HCT116 (cell line): Measurements from ENCODE around the gene ADGRV1. TPM values are rescaled to one million over a fixed set of nuclear protein-coding genes. Genes with fewer than 3 reads are reported as not detected.

Source experiments
- ATAC-seq: fragments of 200-7000 bp; cut with Tn5 transposase; 2 replicates; pipeline ENCODE4 v1.9.1; 2020; ENCODE audit warnings: mild to moderate bottlenecking, moderate library complexity
- BruUV-seq: library from RNA; stranded (reverse); fragments of 400-500 nt; replicated peaks from 2 replicates; lab custom pipeline; 2021; lab: Mats Ljungman, UMichigan
- CTCF ChIA-PET: fragments of 300-600 bp; sonication (Branson Sonifier 250); formaldehyde crosslinking; loops from one replicate; lab custom pipeline; 2021; ENCODE audit warnings: antibody characterized with exemption; lab: Charles Lee
- POLR2A ChIA-PET: fragments of 300-600, 350-600 bp; sonication (Branson Sonifier 250); formaldehyde crosslinking; loops from one replicate; lab custom pipeline; 2021; ENCODE audit warnings: antibody characterized with exemption; lab: Charles Lee
- RAD21 ChIA-PET, 2 experiments: fragments of 300-600 bp; sonication (Branson Sonifier 250); formaldehyde crosslinking; loops; one replicate each; lab custom pipeline; 2023; ENCODE audit warnings: low total read pairs in 2 of 2; ENCODE audit not compliant: uncharacterized antibody in 2 of 2, unreplicated experiment in 2 of 2, low non-redundant PET in 1 of 2; lab: Charles Lee
- DNase-seq: peaks from one replicate; pipeline ENCODE4 v3.0.0-alpha.2; 2010; ENCODE audit warnings: low read depth, low spot score
- H2AFZ ChIP-seq: fragments of 200-600 bp; shearing (Covaris generic), sonication (generic); 2 replicates; pipeline ENCODE4 v1.6.1; 2017; ENCODE audit warnings: low read depth, mixed run types, mixed read lengths, antibody characterized with exemption, low read length; ENCODE audit not compliant: poor library complexity, severe bottlenecking
- H3K27ac ChIP-seq: 2 replicates; pipeline ENCODE4 v1.5.1; 2012; ENCODE audit warnings: low read depth, low read length
- H3K27me3 ChIP-seq: fragments of 200-600 bp; sonication (generic); 2 replicates; pipeline ENCODE4 v1.6.1; 2016; ENCODE audit warnings: mixed run types, low read length, mixed read lengths; ENCODE audit not compliant: insufficient read depth
- H3K36me3 ChIP-seq, 2 experiments: fragments of 200-500 bp in 1 of 2; fragments of 200-600 bp in 1 of 2; sonication (Bioruptor generic) in 1 of 2; sonication (generic) in 1 of 2; 2 replicates each; pipeline versions ENCODE4 v1.5.1 to v1.6.1; 2014 to 2016; ENCODE audit warnings: low read length in 2 of 2, inconsistent platforms in 1 of 2, mixed read lengths in 1 of 2, mixed run types in 1 of 2; ENCODE audit not compliant: insufficient read depth in 2 of 2, control insufficient read depth in 1 of 2
- H3K4me1 ChIP-seq, 2 experiments: fragments of 200-600 bp in 1 of 2; sonication (generic) in 1 of 2; 2 replicates each; pipeline versions ENCODE4 v1.5.1 to v1.6.1; 2012 to 2017; ENCODE audit warnings: low read length in 2 of 2, inconsistent platforms in 1 of 2, mild to moderate bottlenecking in 1 of 2, mixed read lengths in 1 of 2, mixed run types in 1 of 2, moderate library complexity in 1 of 2; ENCODE audit not compliant: insufficient read depth in 2 of 2, control insufficient read depth in 1 of 2
- H3K4me2 ChIP-seq: fragments of 200-600 bp; sonication (generic); 2 replicates; pipeline ENCODE4 v1.6.1; 2017; ENCODE audit warnings: mixed run types, low read length, mixed read lengths
- H3K4me3 ChIP-seq, 2 experiments: fragments of 200-600 bp in 1 of 2; sonication (generic) in 1 of 2; replicated peaks in 1 of 2; 2 replicates each; pipeline ENCODE4 v1.5.1; 2011 to 2016; ENCODE audit warnings: low read length in 2 of 2, control low read depth in 1 of 2, low read depth in 1 of 2, mild to moderate bottlenecking in 1 of 2, mixed read lengths in 1 of 2, mixed run types in 1 of 2
- H3K79me2 ChIP-seq: fragments of 200-600 bp; sonication (generic); 2 replicates; pipeline ENCODE4 v1.6.1; 2017; ENCODE audit warnings: mild to moderate bottlenecking, mixed run types, low read length, moderate library complexity, mixed read lengths; ENCODE audit not compliant: insufficient read depth
- H3K9ac ChIP-seq: fragments of 200-600 bp; sonication (generic); 2 replicates; pipeline ENCODE4 v1.6.1; 2016; ENCODE audit warnings: low read length, mixed read lengths
- H3K9me2 ChIP-seq: fragments of 200-600 bp; sonication (generic), shearing (Covaris generic); 2 replicates; pipeline ENCODE4 v1.6.1; 2017; ENCODE audit warnings: mixed run types, mild to moderate bottlenecking, moderate library complexity; ENCODE audit not compliant: insufficient read depth
- H3K9me3 ChIP-seq, 2 experiments: fragments of 200-500 bp in 1 of 2; fragments of 200-600 bp in 1 of 2; sonication (Bioruptor generic) in 1 of 2; sonication (generic) in 1 of 2; 2 replicates each; pipeline ENCODE4 v1.6.1; 2014 to 2017; ENCODE audit warnings: low read length in 2 of 2, mixed read lengths in 2 of 2, inconsistent platforms in 1 of 2, low read depth in 1 of 2, mild to moderate bottlenecking in 1 of 2, mixed run types in 1 of 2, moderate library complexity in 1 of 2; ENCODE audit not compliant: control insufficient read depth in 1 of 2, insufficient read depth in 1 of 2
- H4K20me1 ChIP-seq: fragments of 200-600 bp; sonication (generic), shearing (Covaris generic); 2 replicates; pipeline ENCODE4 v1.6.1; 2017; ENCODE audit warnings: mixed run types, mild to moderate bottlenecking, moderate library complexity; ENCODE audit not compliant: insufficient read depth
- CBX3 ChIP-seq: IDR thresholded peaks from 2 replicates; pipeline ENCODE4 v1.6.1; 2012; ENCODE audit warnings: low read depth
- CEBPB ChIP-seq: IDR thresholded peaks from 2 replicates; pipeline ENCODE4 v1.6.1; 2012; ENCODE audit warnings: low read depth
- EGR1 ChIP-seq: IDR thresholded peaks from 2 replicates; pipeline ENCODE4 v1.6.1; 2012; ENCODE audit warnings: low read depth
- ELF1 ChIP-seq: IDR thresholded peaks from 2 replicates; pipeline ENCODE4 v1.6.1; 2012; ENCODE audit warnings: low read depth, borderline replicate concordance
- JUND ChIP-seq: IDR thresholded peaks from 2 replicates; pipeline ENCODE4 v1.6.1; 2012
- POLR2A ChIP-seq: IDR thresholded peaks from 2 replicates; pipeline ENCODE4 v1.7.0; 2011; ENCODE audit warnings: borderline replicate concordance; ENCODE audit not compliant: insufficient read depth, insufficient read length; ENCODE audit errors: extremely low read depth
- POLR2AphosphoS5 ChIP-seq: IDR thresholded peaks from 2 replicates; pipeline ENCODE4 v1.6.1; 2011; ENCODE audit warnings: mild to moderate bottlenecking, low read depth, low read length, moderate library complexity
- RAD21 ChIP-seq: IDR thresholded peaks from 2 replicates; pipeline ENCODE4 v1.6.1; 2012; ENCODE audit warnings: low read depth, mild to moderate bottlenecking
- SIN3A ChIP-seq: IDR thresholded peaks from 2 replicates; pipeline ENCODE4 v1.6.1; 2012; ENCODE audit warnings: low read depth
- SP1 ChIP-seq: IDR thresholded peaks from 2 replicates; pipeline ENCODE4 v1.6.1; 2012; ENCODE audit warnings: low read depth
- SRF ChIP-seq: IDR thresholded peaks from 2 replicates; pipeline ENCODE4 v1.6.1; 2012; ENCODE audit warnings: low read depth
- ZBTB33 ChIP-seq: IDR thresholded peaks from 2 replicates; pipeline ENCODE4 v1.6.1; 2011; ENCODE audit warnings: mild to moderate bottlenecking, low read length, moderate library complexity; ENCODE audit not compliant: insufficient replicate concordance; ENCODE audit errors: extremely low read depth
- ZFX ChIP-seq: fragments of 450-650 bp; IDR thresholded peaks from 2 replicates; pipeline ENCODE4 v1.6.1; 2017
- ZNF274 ChIP-seq: fragments of 200-500 bp; sonication (Bioruptor generic); IDR thresholded peaks from 2 replicates; pipeline ENCODE4 v1.6.1; 2014; ENCODE audit warnings: mild to moderate bottlenecking, low read depth, low read length, inconsistent platforms
- intact Hi-C: fragments of 100-400 bp; cut with micrococcal nuclease; formaldehyde crosslinking; loops from 2 replicates; pipeline ENCODE4 v1.10.0; 2022
- total RNA-seq: library from RNA; stranded (reverse); gene quantifications from one replicate; pipeline ENCODE4 v1.2.1, GENCODE V29; 2021; ENCODE audit not compliant: unreplicated experiment
- TF ChIP-seq, protein P1 (sequence below): IDR thresholded peaks from 2 replicates; pipeline ENCODE4 v1.6.1; 2012
- TF ChIP-seq, protein P2 (sequence below), 3 experiments: fragments of 200-600 bp in 1 of 3; sonication (generic) in 1 of 3; IDR thresholded peaks in 2 of 3; conservative IDR thresholded peaks in 1 of 3; 2 replicates each; pipeline ENCODE4 v1.5.1; 2012 to 2017; ENCODE audit warnings: low read depth in 2 of 3, low read length in 2 of 3, antibody characterized with exemption in 1 of 3, borderline replicate concordance in 1 of 3, control low read depth in 1 of 3, mild to moderate bottlenecking in 1 of 3, mixed read lengths in 1 of 3, mixed run types in 1 of 3, moderate library complexity in 1 of 3; ENCODE audit not compliant: insufficient read depth in 1 of 3

The ADGRV1 gene
- total RNA-seq, 1 experiment from 2014 or later, result 6.0 TPM

- ChIA-PET CTCF (no interaction called here), RAD21 (no interaction called here), POLR2A (no interaction called here)
- Histone ChIP-seq H3K27me3 (no peaks in the 10 kb centered on the region), H3K9me3 (no peaks in the 10 kb centered on the region), H3K79me2 (no peaks in the 10 kb centered on the region), H3K4me2 (no peak overlapping the region), H3K9me2 (no peaks in the 10 kb centered on the region), H3K27ac (no peak overlapping the region), H3K36me3 (no peaks in the 10 kb centered on the region), H2AFZ (no peak overlapping the region), H3K9ac (no peak overlapping the region), H3K4me3 (no peak overlapping the region), H4K20me1 (no peaks in the 10 kb centered on the region), H3K4me1 (no peaks in the 10 kb centered on the region)
- TF ChIP-seq RAD21, result no peak
- no TSS peak for BruUV-seq
- intact Hi-C loops, result no loop called here
- DNase-seq (no peak), ATAC-seq (no peak)
These were observed 399.3 kb downstream of the ADGRV1 start for GRCh38 chr5:90957906-90958305.

GRCh38 chr5:90959262-90959661 is 400.7 kb downstream of the ADGRV1 start:
- H3K9me2 ChIP-seq, result no peaks in the 10 kb centered on the region
- H3K36me3 ChIP-seq, result no peaks in the 10 kb centered on the region
- ChIA-PET CTCF (no interaction called here), RAD21 (no interaction called here), POLR2A (no interaction called here)
- intact Hi-C loops, result no loop called here
- no peak overlapping the region for H2AFZ ChIP-seq
- no peaks in the 10 kb centered on the region for H3K79me2 ChIP-seq
- no peaks in the 10 kb centered on the region for H4K20me1 ChIP-seq
- DNase-seq, result no peak
- no TSS peak for BruUV-seq
- TF ChIP-seq EGR1, result no peak
- no peak for TF ChIP-seq SRF
- TF ChIP-seq, protein P1, sequence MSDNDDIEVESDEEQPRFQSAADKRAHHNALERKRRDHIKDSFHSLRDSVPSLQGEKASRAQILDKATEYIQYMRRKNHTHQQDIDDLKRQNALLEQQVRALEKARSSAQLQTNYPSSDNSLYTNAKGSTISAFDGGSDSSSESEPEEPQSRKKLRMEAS, result no peak
- TF ChIP-seq JUND, result no peak
- TF ChIP-seq POLR2AphosphoS5, result no peak
- TF ChIP-seq ZNF274, result no peak
- TF ChIP-seq SP1, result no peak
- no peak for TF ChIP-seq ZBTB33
- TF ChIP-seq CBX3, result no peak
- TF ChIP-seq POLR2A, result no peak
- TF ChIP-seq SIN3A, result no peak
- TF ChIP-seq CEBPB, result no peak
- no peak for TF ChIP-seq ELF1
- TF ChIP-seq ZFX, result no peak
- TF ChIP-seq, protein P2, sequence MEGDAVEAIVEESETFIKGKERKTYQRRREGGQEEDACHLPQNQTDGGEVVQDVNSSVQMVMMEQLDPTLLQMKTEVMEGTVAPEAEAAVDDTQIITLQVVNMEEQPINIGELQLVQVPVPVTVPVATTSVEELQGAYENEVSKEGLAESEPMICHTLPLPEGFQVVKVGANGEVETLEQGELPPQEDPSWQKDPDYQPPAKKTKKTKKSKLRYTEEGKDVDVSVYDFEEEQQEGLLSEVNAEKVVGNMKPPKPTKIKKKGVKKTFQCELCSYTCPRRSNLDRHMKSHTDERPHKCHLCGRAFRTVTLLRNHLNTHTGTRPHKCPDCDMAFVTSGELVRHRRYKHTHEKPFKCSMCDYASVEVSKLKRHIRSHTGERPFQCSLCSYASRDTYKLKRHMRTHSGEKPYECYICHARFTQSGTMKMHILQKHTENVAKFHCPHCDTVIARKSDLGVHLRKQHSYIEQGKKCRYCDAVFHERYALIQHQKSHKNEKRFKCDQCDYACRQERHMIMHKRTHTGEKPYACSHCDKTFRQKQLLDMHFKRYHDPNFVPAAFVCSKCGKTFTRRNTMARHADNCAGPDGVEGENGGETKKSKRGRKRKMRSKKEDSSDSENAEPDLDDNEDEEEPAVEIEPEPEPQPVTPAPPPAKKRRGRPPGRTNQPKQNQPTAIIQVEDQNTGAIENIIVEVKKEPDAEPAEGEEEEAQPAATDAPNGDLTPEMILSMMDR (IDR thresholded peaks at IDR 0.05 in 2 of 3, conservative IDR thresholded peaks at IDR 0.05 in 1 of 3; ENCODE audit: borderline replicate concordance in 1 of 3, insufficient read depth in 1 of 3, low read depth in 2 of 3, low read length in 2 of 3), result no peak
- no peaks in the 10 kb centered on the region for H3K27me3 ChIP-seq
- no peak overlapping the region for H3K4me3 ChIP-seq
- H3K4me1 ChIP-seq, result no peaks in the 10 kb centered on the region
- H3K27ac ChIP-seq, result no peak overlapping the region
- H3K9me3 ChIP-seq, result no peaks in the 10 kb centered on the region
- ATAC-seq, result no peak
- no peak overlapping the region for H3K9ac ChIP-seq
- no peak overlapping the region for H3K4me2 ChIP-seq
